GM18507 (cell line): ENCODE data around the gene CAPN12.

ENCODE experiments used
- DNase-seq: peaks from one replicate; pipeline ENCODE4 v3.0.0; 2011; ENCODE audit warnings: low read depth; ENCODE audit not compliant: insufficient read length; ENCODE audit errors: extremely low spot score
- FAIRE-seq: peaks from 2 replicates; lab custom pipeline; 2011; peaks lifted over from hg19 to GRCh38; lab: Jason Lieb, UNC

CAPN12 gene

GRCh38 chr19:38717051-38717450 lies 27.2 kb downstream of the CAPN12 start:
- no peak for DNase-seq
- FAIRE-seq, result no peak

GRCh38 chr19:38715555-38715954 lies 28.7 kb downstream of the CAPN12 start:
- FAIRE-seq (no peak), DNase-seq (no peak)

- no peak for DNase-seq
- FAIRE-seq, result no peak
These were observed 29.9 kb downstream of the CAPN12 start for GRCh38 chr19:38714354-38714778.

- DNase-seq (no peak), FAIRE-seq (no peak)
These were observed 30.4 kb downstream of the CAPN12 start for GRCh38 chr19:38713865-38714264.

GRCh38 chr19:38713227-38713649 lies 31.0 kb downstream of the CAPN12 start:
- FAIRE-seq (no peak), DNase-seq (no peak)

GRCh38 chr19:38712161-38712748 lies 32.0 kb downstream of the CAPN12 start:
- FAIRE-seq, result no peak

GRCh38 chr19:38711726-38712153 lies 32.5 kb downstream of the CAPN12 start:
- DNase-seq (no peak), FAIRE-seq (no peak)

More at GRCh38 chr19:38712161-38712748, 32.0 kb downstream of the CAPN12 start:
- no peak for DNase-seq

GRCh38 chr19:38710928-38711725 lies 33.1 kb downstream of the CAPN12 start:
- FAIRE-seq, result no peak

GRCh38 chr19:38710416-38710702 lies 33.9 kb downstream of the CAPN12 start:
- no peak for DNase-seq
- no peak for FAIRE-seq

More at GRCh38 chr19:38710928-38711725, 33.1 kb downstream of the CAPN12 start:
- no peak for DNase-seq

- FAIRE-seq (no peak), DNase-seq (no peak)
These were observed 34.4 kb downstream of the CAPN12 start for GRCh38 chr19:38709671-38710415.

- FAIRE-seq (no peak), DNase-seq (no peak)
These were observed 35.2 kb downstream of the CAPN12 start for GRCh38 chr19:38709119-38709518.

- FAIRE-seq, result no peak
- no peak for DNase-seq
These were observed 35.8 kb downstream of the CAPN12 start for GRCh38 chr19:38708413-38709024.

- DNase-seq (no peak), FAIRE-seq (no peak)
These were observed 36.7 kb downstream of the CAPN12 start for GRCh38 chr19:38707512-38708114.

GRCh38 chr19:38706792-38707511 lies 37.3 kb downstream of the CAPN12 start:
- no peak for FAIRE-seq
- no peak for DNase-seq

- DNase-seq, result no peak
- no peak for FAIRE-seq
These were observed 38.9 kb downstream of the CAPN12 start for GRCh38 chr19:38705197-38706019.

GRCh38 chr19:38704488-38705026 lies 39.7 kb downstream of the CAPN12 start:
- FAIRE-seq, result no peak
- DNase-seq, result no peak

- DNase-seq (no peak), FAIRE-seq (no peak)
These were observed 40.8 kb downstream of the CAPN12 start for GRCh38 chr19:38703509-38703908.

GRCh38 chr19:38702278-38702677 lies 42.0 kb downstream of the CAPN12 start:
- DNase-seq, result no peak
- FAIRE-seq, result no peak
